Iris pigment epithelial cell (primary cell): ENCODE data around the gene HIVEP3.
A peak's percentile ranks its signal among the peaks of the same experiment; 100 is the strongest.

ENCODE experiments used
- DNase-seq: peaks from one replicate; pipeline ENCODE4 v3.0.0-alpha.2; 2011; ENCODE audit warnings: low read depth

HIVEP3 gene

DNA sequence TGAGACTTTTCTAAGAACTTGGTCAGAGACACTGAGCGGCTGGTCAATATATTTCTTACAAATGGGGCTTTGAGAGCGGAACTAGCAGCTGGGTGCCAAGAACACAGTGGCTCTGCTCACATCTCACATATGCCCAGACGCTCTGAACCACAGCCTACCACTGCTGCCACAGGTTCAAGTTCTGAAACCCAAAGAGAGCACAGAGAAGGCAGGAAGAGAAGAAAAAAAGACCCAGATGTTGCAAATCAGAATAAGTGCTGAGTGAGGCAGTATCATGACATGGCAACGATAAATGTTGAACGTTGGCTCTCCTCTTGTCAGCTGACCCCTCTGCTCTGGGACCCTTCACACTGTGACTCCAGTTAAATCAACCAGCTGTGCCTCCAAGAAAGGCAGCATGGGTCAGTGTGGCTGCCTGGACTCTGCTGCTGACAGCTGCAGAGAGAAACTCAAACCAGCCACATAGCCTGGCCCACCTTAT is 26.4 kb downstream of the HIVEP3 start:
- no peak for DNase-seq

DNA sequence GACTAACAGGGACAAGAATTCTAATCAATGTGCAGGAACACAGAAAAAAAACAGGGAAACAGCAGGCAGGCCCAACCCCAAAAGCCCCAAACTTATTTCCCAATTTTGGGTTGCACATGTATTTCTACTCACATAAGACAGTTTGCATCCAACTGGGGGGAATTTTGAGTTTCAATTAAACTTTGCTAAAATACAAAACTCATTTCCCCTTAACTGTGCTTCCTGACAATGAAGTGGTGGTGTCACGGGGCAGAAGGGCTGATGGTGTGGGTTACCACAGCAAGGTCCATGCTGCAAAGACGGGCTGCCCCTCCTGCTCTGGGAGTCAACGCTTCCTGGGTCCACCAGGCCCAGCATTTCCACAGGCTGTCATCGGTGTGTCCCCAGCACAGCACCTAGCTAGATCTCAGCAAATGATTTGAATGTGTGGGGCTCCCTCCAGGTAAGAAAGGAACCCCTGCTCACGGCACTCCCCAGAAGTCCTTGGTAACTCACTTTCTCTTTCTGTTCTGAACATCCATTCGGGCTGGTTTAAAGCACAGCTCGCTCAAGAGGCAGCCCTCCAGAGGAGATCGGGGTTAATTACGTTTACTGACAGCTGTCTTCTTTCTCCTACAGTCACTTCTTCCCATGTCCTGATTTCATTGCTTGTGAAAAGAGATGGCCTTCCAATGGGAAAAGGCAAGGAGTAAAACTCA is 27.4 kb downstream of the HIVEP3 start:
- peak; percentile 57 for DNase-seq

DNA sequence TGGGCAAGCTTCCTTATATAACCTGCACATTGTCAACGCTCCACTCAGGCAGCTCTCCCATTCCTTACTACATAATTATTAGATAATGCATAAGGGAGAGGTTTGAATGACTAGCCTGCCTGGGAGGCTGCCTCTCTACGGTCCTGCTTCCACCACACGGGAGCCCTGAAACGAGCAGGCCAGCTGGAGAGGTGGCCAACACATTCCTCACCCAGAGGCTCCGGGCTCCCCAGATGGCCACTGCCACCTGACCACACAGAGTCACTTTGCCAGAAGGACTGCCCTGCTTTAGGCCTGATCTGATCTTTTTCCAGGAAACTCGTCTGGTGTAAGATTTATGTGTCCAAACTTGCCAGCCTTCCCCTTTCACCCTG is 27.9 kb downstream of the HIVEP3 start:
- DNase-seq, result no peak

DNA sequence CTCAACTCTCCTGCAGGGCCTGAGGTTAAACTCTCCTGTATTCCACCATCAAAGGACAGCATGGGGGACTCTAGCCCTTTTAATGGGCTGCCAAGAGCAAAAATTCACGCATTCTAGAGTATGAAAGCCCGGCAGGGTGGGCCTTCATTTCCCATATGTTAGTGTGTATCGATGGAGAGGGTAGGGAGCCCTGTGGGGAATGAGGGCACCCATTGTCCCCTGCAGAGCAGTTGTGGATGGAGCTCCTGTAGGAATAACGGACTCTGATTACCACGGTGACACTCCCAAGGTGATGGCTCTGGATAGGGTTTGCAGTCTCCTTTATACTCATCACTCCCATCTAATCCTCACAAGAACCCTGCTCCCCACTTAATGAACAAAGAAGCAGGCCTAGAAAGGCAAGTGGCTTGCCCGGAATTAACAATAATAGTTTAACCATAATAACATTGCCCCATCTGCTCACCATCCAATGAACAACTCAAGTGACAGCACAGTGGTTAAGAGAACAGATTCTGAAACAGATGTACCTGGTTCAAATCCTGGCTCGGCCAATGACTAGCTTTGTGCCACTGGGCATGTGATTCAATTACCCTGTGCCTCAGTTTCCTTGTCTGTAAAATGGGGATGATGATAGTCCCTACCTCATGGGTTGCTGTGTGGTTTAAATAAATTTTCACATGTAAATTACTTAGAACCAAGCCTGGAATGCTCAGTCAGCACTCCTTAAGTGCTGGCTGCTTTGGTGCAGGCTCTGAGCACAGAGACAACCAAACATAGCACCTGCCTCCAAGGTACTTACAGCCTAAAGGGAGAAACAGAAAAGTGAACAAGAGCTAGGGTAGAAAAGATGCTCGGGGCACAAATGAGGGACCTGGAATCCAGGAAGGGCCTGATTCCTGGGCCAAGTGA is 29.0 kb downstream of the HIVEP3 start:
- DNase-seq, result no peak

DNA sequence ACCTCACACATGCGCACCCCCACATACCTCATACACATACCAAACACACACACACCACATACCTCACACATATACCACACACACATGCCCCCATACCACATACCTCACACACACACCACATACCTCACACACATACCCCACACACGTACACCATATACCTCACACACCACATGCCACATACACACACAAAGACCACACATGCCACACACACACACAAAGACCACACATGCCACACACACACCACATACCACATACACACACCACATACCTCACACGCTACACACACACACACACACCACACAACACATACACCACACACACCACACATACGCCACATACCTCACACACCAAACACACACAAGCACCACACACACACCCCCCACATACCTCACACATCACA is 30.0 kb downstream of the HIVEP3 start:
- DNase-seq, result no peak

DNA sequence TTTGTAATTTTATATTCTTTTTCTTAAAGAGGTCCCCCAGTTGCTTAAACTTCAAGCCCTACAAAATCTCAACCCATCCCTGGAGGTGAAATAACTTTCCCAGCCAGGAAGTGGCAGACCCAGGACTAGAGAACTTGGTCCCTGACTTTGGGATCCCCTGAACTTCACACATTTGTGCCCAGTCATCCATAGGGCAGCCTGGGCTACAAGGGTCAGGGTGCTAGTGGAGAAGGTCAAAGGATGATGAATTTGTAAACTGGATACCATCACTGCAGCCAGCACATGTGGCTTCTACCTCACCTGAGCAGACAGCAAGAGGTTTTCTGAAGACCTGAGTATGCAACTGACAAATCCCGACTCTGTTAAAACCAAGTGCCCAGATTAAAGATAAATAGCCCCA is 31.4 kb downstream of the HIVEP3 start:
- DNase-seq, result no peak

DNA sequence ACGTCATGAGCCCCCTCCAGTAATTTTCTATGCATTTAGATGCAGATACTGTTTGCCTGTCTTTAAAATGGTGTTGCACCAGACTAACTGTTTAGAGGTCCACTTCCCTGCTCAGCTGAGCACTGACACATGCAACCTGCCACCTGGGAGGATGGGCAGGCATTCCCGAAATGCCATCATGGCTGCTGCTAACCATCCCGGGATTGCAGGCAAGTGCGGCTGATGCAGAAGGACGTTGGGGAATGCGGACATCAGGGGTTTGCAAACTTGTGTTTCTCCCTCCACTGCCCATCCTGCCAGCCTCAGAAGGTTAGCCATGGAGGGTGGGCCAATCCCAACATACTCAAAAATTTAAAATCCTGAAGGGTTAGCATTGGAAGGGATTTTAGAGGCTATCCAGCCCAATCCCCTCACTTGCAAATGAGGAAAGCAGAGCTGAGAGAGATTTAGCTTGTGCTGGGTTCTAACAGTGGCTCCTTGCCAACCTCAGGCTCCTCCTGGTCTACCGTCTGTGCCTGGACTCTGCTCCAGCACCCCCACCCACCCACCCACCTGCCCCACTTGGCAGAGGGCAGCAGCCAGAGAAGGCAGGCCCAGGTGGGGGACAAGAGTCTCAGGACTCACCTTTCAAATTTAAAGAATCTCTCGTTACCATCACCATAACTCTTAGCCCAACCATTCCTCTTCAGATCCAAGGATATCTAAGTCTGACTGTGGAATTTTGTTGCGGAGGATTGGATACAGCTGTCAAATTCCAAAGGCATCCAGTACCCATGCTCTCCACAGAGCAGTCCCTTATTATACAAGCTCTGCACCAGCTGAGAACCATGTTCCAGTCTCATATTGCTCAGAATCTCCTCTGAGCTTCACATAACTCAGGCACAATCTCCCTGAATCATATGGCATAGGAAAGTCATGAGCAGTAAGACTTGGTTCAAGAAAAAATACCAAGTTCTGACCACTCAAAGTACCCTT is 34.2 kb downstream of the HIVEP3 start:
- DNase-seq, result no peak

DNA sequence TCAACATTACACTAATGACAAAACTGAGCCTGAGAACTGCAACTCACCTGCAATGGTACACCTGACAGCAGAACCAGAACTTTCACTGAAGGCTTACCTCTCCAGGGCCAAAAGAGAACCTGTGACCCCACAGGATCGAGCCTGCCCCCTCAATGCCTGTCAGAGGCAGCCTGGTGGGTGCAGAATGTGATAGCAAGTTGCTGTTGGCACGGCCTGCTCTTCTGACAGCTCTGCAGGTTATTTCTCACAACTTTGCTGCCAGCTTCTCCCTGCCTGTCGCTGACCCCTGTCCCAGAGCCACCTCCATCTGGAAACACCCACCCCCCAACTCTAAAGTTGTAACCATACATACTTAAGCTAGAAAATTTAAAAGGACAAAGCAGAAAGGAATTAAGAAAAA is 35.2 kb downstream of the HIVEP3 start:
- DNase-seq, result no peak

DNA sequence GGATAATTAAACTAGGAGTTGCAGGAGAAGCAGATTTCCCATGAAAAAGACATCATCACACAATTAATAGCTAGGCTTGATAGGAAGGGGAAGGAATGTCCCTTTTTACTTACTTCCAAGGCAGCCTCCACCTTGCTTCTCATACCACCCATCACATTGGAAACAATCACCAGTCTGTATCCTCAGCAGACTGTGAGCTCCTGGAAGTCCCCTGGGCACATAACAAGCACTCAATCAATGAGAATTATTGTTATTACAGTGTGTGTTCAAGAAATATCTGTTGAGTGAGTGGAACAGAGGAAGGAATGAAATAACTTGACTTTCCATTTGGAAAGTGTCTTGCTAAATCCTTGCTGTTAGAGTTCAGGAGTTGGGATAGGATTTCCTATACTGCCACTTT is 36.2 kb downstream of the HIVEP3 start:
- no peak for DNase-seq

DNA sequence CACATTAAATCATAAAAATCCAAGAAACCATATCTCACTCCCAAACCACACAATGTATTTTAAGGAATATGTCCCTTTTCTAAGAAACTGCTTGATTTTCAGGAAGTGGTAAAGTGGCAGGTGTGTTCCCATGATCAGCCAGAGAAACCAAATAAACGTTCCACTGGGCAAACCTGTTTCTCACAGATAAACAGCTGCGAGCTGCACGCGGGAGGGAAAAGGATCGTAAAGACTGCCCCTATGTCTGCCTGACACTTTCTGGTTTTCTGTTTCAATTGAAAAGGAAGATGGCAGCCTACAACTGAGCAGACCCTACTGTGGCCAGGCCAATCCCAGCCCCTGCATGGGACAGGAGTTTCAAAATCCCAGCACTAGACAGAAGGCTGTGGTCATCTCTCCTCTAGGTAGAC is 36.6 kb downstream of the HIVEP3 start:
- DNase-seq, result no peak

DNA sequence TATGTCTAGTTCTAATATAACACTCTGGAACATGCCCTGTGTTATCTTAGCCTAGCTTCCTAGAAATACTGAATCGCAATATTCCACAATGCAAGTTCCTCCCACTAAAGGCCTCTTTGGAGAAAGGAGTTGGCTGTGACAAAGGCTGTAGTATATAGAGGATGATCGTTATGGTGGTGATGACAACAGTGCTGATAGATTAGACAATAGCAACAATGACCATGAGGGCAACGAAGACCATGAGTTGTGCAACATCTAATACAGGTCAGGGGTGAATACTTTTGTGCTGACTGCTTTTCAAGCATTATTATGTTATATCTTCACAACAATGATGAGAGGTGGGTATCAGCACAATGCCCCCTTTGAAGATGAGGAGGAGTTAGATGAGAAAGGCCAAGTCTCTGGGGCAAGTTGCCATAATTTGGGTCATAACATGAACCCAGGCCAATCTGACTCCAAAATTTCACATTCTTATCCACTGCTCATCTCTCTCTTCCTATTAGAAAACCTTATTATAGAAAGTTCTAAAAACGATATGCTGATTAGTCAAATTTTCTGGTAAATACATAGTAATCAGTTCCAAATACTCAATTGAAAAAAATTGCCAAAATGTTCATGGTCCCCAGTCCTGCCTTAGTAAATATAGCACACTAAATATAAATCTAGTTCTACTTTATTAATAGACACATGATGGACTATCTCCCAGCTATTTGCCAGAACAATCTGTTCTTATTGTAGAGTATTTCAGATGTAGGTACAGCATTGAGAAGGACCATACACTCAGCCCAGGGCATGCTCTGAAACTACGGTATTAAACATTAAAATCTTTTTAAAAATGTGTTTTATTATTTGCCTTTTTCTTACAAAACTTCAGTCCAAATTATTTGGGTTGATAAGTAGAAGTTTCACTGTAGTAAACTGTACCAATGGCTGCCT is 37.5 kb downstream of the HIVEP3 start:
- DNase-seq, result no peak

DNA sequence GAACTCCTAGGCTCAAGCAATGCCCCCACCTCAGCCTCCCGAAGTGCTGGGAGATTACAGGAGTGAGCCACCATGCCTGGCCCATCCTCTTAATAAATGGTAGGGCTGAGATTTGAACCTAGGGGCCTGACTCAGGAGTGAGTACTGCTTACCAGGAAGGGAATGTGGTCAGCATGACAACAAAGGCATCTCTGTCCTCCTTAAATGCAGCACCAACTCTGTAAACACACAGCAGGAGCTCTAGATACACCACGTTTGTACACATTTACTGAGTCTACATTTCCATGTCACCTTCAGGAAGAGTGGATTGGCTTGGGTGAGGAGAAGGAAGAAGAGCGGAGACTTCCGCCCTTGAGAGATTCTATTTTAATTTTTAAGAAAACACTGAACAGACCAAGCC is 38.5 kb downstream of the HIVEP3 start:
- no peak for DNase-seq

DNA sequence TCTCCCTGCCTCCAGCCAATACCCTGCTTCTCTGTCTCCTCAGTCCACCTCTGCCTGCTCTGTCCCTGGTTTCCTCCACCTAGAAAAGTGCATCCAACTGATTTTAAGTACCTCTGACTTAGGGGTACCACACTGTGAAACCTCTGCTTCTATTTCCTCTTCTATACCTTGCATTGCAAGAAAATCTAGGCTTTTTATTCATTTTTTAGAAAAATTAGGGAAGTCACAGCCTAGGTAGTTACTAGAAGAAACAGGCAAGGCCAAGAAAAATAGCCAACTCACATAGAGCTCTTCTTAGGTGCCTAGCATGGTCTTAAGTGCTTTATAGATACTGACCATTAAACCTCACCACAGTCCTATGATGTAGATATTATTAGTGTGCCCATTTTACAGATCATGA is 39.1 kb downstream of the HIVEP3 start:
- no peak for DNase-seq

DNA sequence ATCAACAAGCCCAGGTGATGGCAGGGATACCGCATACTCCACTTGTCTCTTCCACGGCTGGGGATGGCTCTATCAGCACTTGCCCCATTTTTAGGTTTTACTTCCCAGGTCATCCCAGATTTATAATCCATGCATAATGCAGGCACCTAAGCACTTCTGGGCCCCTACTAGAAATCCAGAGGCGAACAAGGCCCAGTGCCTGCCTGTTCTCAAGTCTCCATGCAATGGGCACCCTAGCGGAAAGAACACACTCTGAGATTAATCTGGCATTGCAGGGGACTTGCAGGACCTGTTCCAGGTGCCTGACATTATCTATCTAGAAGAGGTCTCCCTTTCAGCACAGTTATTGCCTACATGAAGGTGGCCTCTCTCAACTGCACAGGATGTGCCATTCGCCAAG is 39.8 kb downstream of the HIVEP3 start:
- no peak for DNase-seq

DNA sequence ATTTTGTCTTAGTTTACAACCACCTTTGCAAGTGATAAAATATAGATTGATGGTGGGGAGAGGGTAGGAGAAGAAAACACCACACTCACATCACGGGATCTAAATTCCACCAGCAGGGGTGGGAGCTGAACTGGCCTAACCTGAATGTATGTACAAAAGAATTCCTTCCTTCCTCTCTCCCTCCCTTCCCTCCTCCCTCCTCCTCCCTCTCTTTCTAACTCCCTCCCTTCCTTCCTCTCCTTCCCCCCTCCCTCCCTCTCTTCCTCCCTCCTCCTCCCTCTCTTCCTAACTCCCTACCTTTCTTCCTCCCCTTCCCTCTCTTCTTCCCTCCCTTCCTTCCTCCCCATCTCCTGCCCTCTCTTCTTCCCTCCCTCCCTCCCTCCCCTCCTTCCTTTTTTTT is 40.2 kb downstream of the HIVEP3 start:
- no peak for DNase-seq

DNA sequence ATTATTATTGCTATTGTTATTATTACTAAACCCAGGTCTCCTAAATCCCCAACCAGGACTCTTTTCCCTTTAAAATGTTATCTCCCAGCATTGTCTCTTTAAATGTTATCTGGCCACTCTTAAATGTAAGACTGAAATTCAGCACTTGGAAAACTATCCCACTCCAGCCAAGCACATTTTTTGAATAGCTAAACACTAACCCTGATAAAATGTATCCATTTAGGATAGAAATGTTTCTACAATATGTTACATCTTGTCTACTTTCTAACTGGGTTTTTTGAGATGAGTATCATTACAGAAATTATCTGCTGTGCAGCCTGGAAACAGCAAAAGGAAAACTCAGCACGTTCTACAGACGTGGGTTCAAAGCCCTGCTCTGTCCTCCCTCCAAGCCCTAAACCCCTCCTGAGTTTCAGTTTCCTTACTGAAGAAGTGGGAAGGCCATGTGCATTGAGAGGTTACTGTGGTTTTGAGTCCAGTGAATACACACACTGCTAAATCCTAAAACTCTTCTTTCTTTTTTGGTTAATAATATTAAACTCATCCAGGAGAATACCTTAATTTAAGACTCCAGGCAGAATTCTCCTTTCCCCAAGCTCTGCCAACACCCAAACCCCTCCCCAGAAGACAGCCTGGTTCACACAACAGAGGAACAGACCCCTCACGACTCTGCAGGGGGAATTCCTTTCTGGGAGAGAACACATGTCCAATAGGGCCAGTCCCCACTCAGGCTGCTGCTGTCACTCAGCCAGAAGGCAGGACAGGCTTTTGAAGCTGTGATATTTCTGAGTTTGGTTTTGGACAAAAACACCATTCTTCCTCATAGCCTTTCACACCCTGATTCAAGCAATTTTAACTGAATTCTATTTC is 41.9 kb downstream of the HIVEP3 start:
- DNase-seq, result no peak

DNA sequence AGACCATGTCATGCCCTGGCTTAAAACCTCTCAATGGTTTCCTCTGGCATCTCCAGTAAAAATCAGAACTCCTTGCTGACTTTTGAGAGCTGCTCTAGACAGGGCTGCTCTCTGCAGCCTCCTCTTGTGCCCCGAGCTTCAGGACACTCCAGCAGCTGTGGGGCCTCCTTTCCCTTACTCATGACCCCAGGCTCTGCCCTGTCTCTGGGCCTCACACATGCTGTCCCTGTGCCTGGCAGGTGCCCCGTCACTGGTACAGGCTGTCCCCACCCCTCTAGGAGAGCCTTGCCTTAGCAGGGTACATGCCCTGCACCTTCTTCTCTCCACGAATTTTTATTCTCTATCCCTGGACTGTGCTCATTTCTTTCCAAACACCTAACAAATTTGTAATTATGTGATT is 43.2 kb downstream of the HIVEP3 start:
- DNase-seq, result no peak

DNA sequence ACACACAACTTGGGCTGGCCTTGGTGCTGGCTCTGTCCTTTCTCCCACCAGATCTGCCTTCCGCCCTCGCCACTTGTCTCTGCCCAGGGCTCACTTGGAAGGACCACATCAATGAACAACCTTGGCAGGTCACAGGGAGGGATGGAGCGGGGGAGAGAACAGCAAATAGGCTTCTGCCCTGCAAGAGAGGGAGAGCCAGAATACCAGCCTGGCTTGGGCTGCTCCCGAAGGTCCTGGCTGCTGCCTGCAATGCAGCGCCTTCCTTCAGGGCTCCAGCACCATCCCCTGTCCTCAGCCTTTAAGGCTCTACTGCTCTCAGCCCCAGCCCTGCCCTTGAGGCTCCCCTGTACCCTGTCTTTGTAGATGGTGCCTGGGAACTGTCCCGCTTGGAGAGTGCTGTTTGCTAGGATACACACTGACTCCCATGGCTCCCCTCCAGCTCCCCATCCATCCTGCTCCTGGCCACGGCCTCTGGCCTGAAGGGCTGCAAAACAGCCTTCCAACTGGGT is 43.8 kb downstream of the HIVEP3 start:
- DNase-seq, result no peak

DNA sequence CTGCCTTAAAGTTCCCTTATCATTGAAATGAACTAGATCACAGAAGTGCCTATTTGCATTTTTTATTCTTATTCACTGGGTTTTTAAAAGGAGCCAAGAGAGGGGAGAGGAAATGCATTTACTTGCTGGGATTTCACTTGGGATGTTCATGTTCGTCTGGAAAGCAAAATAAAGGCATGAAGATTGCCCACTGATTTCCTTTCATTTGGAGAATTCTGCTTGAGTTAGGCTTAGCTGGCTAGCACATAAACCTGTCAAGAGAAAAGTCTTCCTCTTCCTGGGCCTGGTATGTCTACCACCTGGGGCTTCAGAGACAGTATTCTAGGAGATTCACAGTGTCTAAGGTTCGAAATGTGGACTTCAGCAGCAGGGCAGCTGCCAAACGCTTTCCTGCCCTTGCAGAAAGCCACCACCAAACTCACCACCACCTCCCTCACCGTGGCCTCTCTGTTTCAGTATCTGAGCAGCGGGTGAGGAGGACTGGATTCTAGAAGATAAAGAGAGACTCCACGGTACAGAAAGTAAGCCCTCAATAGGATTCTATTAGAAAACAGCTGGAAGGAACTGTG is 44.5 kb downstream of the HIVEP3 start:
- DNase-seq, result no peak

DNA sequence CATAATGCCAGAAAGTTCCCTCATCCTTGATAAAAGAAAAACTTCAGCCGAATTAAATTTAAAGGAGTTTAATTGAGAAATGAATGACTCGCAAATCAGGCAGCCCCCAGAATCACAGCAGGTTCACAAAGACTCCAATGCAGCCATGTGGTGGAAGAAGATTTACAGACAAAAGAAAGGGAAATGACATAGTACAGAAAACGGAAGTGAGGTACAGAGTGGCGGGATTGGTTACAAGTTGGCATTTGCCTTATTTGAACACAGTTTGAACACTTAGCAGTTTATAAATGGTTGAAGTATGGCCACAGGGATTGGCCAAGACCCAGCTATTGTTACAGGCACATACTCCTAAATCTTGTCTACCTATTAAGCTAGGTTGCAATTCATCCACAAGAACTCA is 46.6 kb downstream of the HIVEP3 start:
- DNase-seq, result no peak
